Kidney (tissue), 14 donors: ENCODE measurements around the gene TM9SF4. TPM values are rescaled to one million over a fixed set of nuclear protein-coding genes. Genes with fewer than 3 reads are reported as not detected.

ENCODE experiments used
- DNase-seq, 5 donors: peaks; one replicate each; pipeline ENCODE4 v3.0.0-alpha.2; 2013 to 2020
- FAIRE-seq: peaks from 2 replicates; lab custom pipeline; 2012; peaks lifted over from hg19 to GRCh38; lab: Jason Lieb, UNC
- H3K27ac ChIP-seq, 2 donors: one replicate each; pipeline ENCODE4 v1.7.0; 2013; ENCODE audit warnings: low read depth in 2 of 2, low read length in 2 of 2, inconsistent platforms in 1 of 2
- H3K27me3 ChIP-seq: one replicate; pipeline ENCODE4 v1.7.1; 2013; ENCODE audit warnings: low read length, inconsistent platforms; ENCODE audit not compliant: control insufficient read depth, insufficient read depth
- H3K36me3 ChIP-seq, 3 donors: one replicate each; pipeline versions ENCODE4 v1.7.0 to v1.7.1; 2013; ENCODE audit warnings: low read length in 3 of 3, control low read depth in 1 of 3, inconsistent platforms in 1 of 3; ENCODE audit not compliant: insufficient read depth in 3 of 3, control insufficient read depth in 2 of 3
- H3K4me1 ChIP-seq, 3 donors: one replicate each; pipeline versions ENCODE4 v1.7.0 to v1.7.1; 2013; ENCODE audit warnings: low read length in 3 of 3, inconsistent platforms in 1 of 3, low read depth in 1 of 3; ENCODE audit not compliant: control insufficient read depth in 2 of 3, insufficient read depth in 2 of 3
- H3K4me3 ChIP-seq, 3 donors: one replicate each; pipeline versions ENCODE4 v1.7.0 to v1.8.1; 2013; ENCODE audit warnings: low read length in 3 of 3, control low read depth in 1 of 3, inconsistent platforms in 1 of 3
- H3K9ac ChIP-seq, 3 donors: one replicate each; pipeline versions ENCODE4 v1.7.0 to v1.7.1; 2013; ENCODE audit warnings: low read length in 3 of 3, control low read depth in 1 of 3, inconsistent platforms in 1 of 3
- H3K9me3 ChIP-seq, 3 donors: one replicate each; pipeline versions ENCODE4 v1.7.0 to v1.7.1; 2013; ENCODE audit warnings: low read length in 3 of 3, control low read depth in 1 of 3, inconsistent platforms in 1 of 3; ENCODE audit not compliant: control insufficient read depth in 2 of 3, insufficient read depth in 1 of 3
- CTCF ChIP-seq: IDR thresholded peaks from 3 replicates; pipeline ENCODE4 v1.5.1; 2012; ENCODE audit warnings: mild to moderate bottlenecking, moderate library complexity, borderline replicate concordance; ENCODE audit not compliant: insufficient read depth; ENCODE audit errors: extremely low read depth
- intact Hi-C: fragments of 100-400 bp; cut with DNase I; formaldehyde crosslinking; loops from one replicate; pipeline ENCODE4 v1.11.1; 2022
- polyA plus RNA-seq: library from polyadenylated mRNA; stranded (reverse); fragments of 350-450 nt; fragmentation: Illumina TruSeq; extraction: RNeasy Lipid Tissue Mini Kit (QIAGEN cat#74804); gene quantifications from one replicate; pipeline ENCODE4 v1.2.3, GENCODE V29; 2014; ENCODE audit warnings: low read depth, low replicate concordance; ENCODE audit not compliant: insufficient read depth
- total RNA-seq: library from RNA; stranded (reverse); fragmentation: NEBNext Ultra II Directional; extraction: Animal tissue kit (Norgen Biotek cat#: 25700); gene quantifications from one replicate; pipeline ENCODE4 v1.2.1, GENCODE V29; 2021
- donor health status: control.
- donor health status: control.
- donor health status: control.
- donor health status: control.
- donor health status: control.
- donor health status: DM: yes; HTN: yes; CAD: no.
- donor health status: Normal renal cell carcinoma (clear cell type).

TM9SF4 gene
- total and polyA plus RNA-seq, 2 donors from 2014 or later = 26.3 to 52.0 TPM

GRCh38 chr20:32189691-32190615 is 80.4 kb downstream of the TM9SF4 start:
- peak overlapping the region; percentile 63 to 71 (median 63) for H3K4me3 ChIP-seq
- H3K36me3 ChIP-seq = peaks cover 0 to 5% (median 5%) of the 10 kb centered on the region in 3 donors
- peak overlapping the region; percentile 30 to 87 (median 59) for H3K9ac ChIP-seq
- peak overlapping the region; percentile 63 to 73 for H3K27ac ChIP-seq
- no peaks in the 10 kb centered on the region for H3K9me3 ChIP-seq
- DNase-seq = peak; percentile 80 to 87 (median 85)
- peaks cover 0 to 22% (median 9%) of the 10 kb centered on the region in 3 donors for H3K4me1 ChIP-seq
- intact Hi-C loops = no loop called here
- no peak for FAIRE-seq
- TF ChIP-seq CTCF = no peak
- H3K27me3 ChIP-seq = no peaks in the 10 kb centered on the region

- no peak for FAIRE-seq
- peaks cover 0 to 22% (median 9%) of the 10 kb centered on the region in 3 donors for H3K4me1 ChIP-seq
Measured at GRCh38 chr20:32190616-32191415, 81.3 kb downstream of the TM9SF4 start.

GRCh38 chr20:32191422-32191821 is 81.9 kb downstream of the TM9SF4 start:
- Histone ChIP-seq H3K9me3 (no peaks in the 10 kb centered on the region), H3K27ac (no peak overlapping the region), H3K36me3 (peaks cover 3 to 15% (median 9%) of the 10 kb centered on the region in 3 donors), H3K9ac (no peak overlapping the region), H3K4me1 (peaks cover 0 to 22% (median 6%) of the 10 kb centered on the region in 3 donors), H3K4me3 (no peak overlapping the region), H3K27me3 (no peaks in the 10 kb centered on the region)
- TF ChIP-seq CTCF = no peak
- intact Hi-C loops = no loop called here
- FAIRE-seq (no peak), DNase-seq (no peak)

More at GRCh38 chr20:32190616-32191415, 81.3 kb downstream of the TM9SF4 start:
- Histone ChIP-seq H3K9me3 (no peaks in the 10 kb centered on the region), H3K27ac (peak overlapping the region; percentile 2 to 63), H3K36me3 (peaks cover 3 to 14% (median 8%) of the 10 kb centered on the region in 3 donors), H3K9ac (peak overlapping the region in 2 of 3 donors; percentile 30 to 59), H3K4me3 (peak overlapping the region; percentile 44 to 60 (median 54)), H3K27me3 (no peaks in the 10 kb centered on the region)
- intact Hi-C loops = no loop called here
- DNase-seq = peak in 1 of 5 donors; percentile 22
- no peak for TF ChIP-seq CTCF
